IMR-90 (cell line): ENCODE data around the gene ARFGAP2. TPM values are rescaled to one million over a fixed set of nuclear protein-coding genes. Genes with fewer than 3 reads are reported as not detected.

Experiments used
- ATAC-seq: fragments of 200-7000 bp; cut with Tn5 transposase; 2 replicates; pipeline ENCODE4 v1.9.1; 2020; ENCODE audit warnings: low read depth, mild to moderate bottlenecking, moderate library complexity
- BruUV-seq: library from RNA; stranded (reverse); fragments of 400-500 nt; replicated peaks from 2 replicates; lab custom pipeline; 2021; lab: Mats Ljungman, UMichigan
- CTCF ChIA-PET: fragments of 300-600 bp; formaldehyde crosslinking; extraction: SDS; loops from one replicate; lab custom pipeline; 2021; ENCODE audit warnings: antibody characterized with exemption; lab: Yijun Ruan, JAX
- POLR2A ChIA-PET: fragments of 300-600 bp; sonication (Branson Sonifier 250); formaldehyde crosslinking; loops from one replicate; lab custom pipeline; 2022; ENCODE audit warnings: antibody characterized with exemption; ENCODE audit not compliant: unreplicated experiment; lab: Charles Lee
- DNase-seq: peaks from one replicate; pipeline ENCODE4 v3.0.0; 2013
- H2AFZ ChIP-seq: replicated peaks from 2 replicates; pipeline ENCODE3; 2013; ENCODE audit warnings: low read length, mild to moderate bottlenecking; ENCODE audit not compliant: poor library complexity
- H2AK5ac ChIP-seq: 2 replicates; pipeline ENCODE4 v1.6.1; 2013; ENCODE audit warnings: low read depth, low read length, inconsistent platforms
- H2AK9ac ChIP-seq: replicated peaks from 2 replicates; pipeline ENCODE3; 2013; ENCODE audit warnings: mild to moderate bottlenecking, low read depth, low read length, moderate library complexity; ENCODE audit not compliant: poor library complexity
- H2BK120ac ChIP-seq: 2 replicates; pipeline ENCODE4 v1.6.1; 2013; ENCODE audit warnings: low read depth, low read length, inconsistent platforms
- H2BK15ac ChIP-seq: 3 replicates; pipeline ENCODE4 v1.6.1; 2013; ENCODE audit warnings: low read depth, low read length, inconsistent platforms
- H2BK20ac ChIP-seq: 2 replicates; pipeline ENCODE4 v1.6.1; 2013; ENCODE audit warnings: low read depth, mild to moderate bottlenecking, inconsistent platforms, low read length, moderate library complexity
- H2BK5ac ChIP-seq: 2 replicates; pipeline ENCODE4 v1.6.1; 2013; ENCODE audit warnings: mild to moderate bottlenecking, low read depth, low read length, inconsistent platforms; ENCODE audit not compliant: poor library complexity, severe bottlenecking
- H3K14ac ChIP-seq: replicated peaks from 2 replicates; pipeline ENCODE4 v1.6.1; 2013; ENCODE audit warnings: low read depth, low read length, inconsistent platforms
- H3K18ac ChIP-seq: 2 replicates; pipeline ENCODE4 v1.6.1; 2013; ENCODE audit warnings: low read depth, low read length, control low read depth
- H3K23ac ChIP-seq: 2 replicates; pipeline ENCODE4 v1.6.1; 2013; ENCODE audit warnings: low read depth, low read length, inconsistent platforms
- H3K27ac ChIP-seq: 2 replicates; pipeline ENCODE4 v1.5.1; 2013; ENCODE audit warnings: mild to moderate bottlenecking, control low read depth, low read length; ENCODE audit not compliant: insufficient read depth
- H3K27me3 ChIP-seq: 2 replicates; pipeline ENCODE4 v1.6.1; 2013; ENCODE audit warnings: low read length; ENCODE audit not compliant: control insufficient read depth, insufficient read depth
- H3K36me3 ChIP-seq: 2 replicates; pipeline ENCODE4 v1.6.1; 2013; ENCODE audit warnings: low read length, mixed read lengths; ENCODE audit not compliant: control insufficient read depth, insufficient read depth
- H3K4ac ChIP-seq: 2 replicates; pipeline ENCODE4 v1.6.1; 2013; ENCODE audit warnings: low read depth, low read length, inconsistent platforms
- H3K4me1 ChIP-seq: 2 replicates; pipeline ENCODE4 v1.6.1; 2013; ENCODE audit warnings: low read length, mixed read lengths; ENCODE audit not compliant: control insufficient read depth, insufficient read depth
- H3K4me2 ChIP-seq: 2 replicates; pipeline ENCODE4 v1.6.1; 2013; ENCODE audit warnings: low read depth, mild to moderate bottlenecking, control low read depth, low read length, moderate library complexity
- H3K4me3 ChIP-seq: 2 replicates; pipeline ENCODE4 v1.5.1; 2013; ENCODE audit warnings: low read depth, mild to moderate bottlenecking, control low read depth, low read length, moderate library complexity; ENCODE audit not compliant: insufficient read depth
- H3K56ac ChIP-seq: 2 replicates; pipeline ENCODE4 v1.6.1; 2013; ENCODE audit warnings: low read length, inconsistent platforms; ENCODE audit not compliant: insufficient read depth; ENCODE audit errors: extremely low read depth
- H3K79me1 ChIP-seq, 2 experiments: 2 replicates each; pipeline ENCODE4 v1.6.1; 2013; ENCODE audit warnings: low read length in 2 of 2, inconsistent platforms in 1 of 2, low read depth in 1 of 2
- H3K9ac ChIP-seq: 2 replicates; pipeline ENCODE4 v1.6.1; 2013; ENCODE audit warnings: low read depth, low read length, control low read depth
- H3K9me1 ChIP-seq: 2 replicates; pipeline ENCODE4 v1.6.1; 2013; ENCODE audit warnings: low read length, inconsistent platforms; ENCODE audit not compliant: insufficient read depth
- H3K9me3 ChIP-seq: 2 replicates; pipeline ENCODE4 v1.6.1; 2013; ENCODE audit warnings: low read length; ENCODE audit not compliant: control insufficient read depth, insufficient read depth
- H4K20me1 ChIP-seq: 2 replicates; pipeline ENCODE4 v1.6.1; 2013; ENCODE audit warnings: low read length, inconsistent platforms; ENCODE audit not compliant: insufficient read depth
- H4K5ac ChIP-seq: 2 replicates; pipeline ENCODE4 v1.6.1; 2013; ENCODE audit warnings: mild to moderate bottlenecking, low read depth, low read length, control low read depth
- H4K8ac ChIP-seq, 2 experiments: 2 replicates each; pipeline ENCODE4 v1.6.1; 2013; ENCODE audit warnings: low read depth in 2 of 2, low read length in 2 of 2, control low read depth in 1 of 2, inconsistent platforms in 1 of 2
- H4K91ac ChIP-seq: 2 replicates; pipeline ENCODE4 v1.6.1; 2013; ENCODE audit warnings: low read depth, low read length, inconsistent platforms; ENCODE audit not compliant: insufficient read depth
- BHLHE40 ChIP-seq: fragments of 150-350 bp; IDR thresholded peaks from 2 replicates; pipeline ENCODE4 v1.6.1; 2016; ENCODE audit warnings: mild to moderate bottlenecking, low read depth, low read length
- CHD1 ChIP-seq: IDR thresholded peaks from 2 replicates; pipeline ENCODE4 v1.6.1; 2012; ENCODE audit warnings: low read depth, low read length, improper control_type of control experiment
- ELK1 ChIP-seq: fragments of 150-350 bp; IDR thresholded peaks from 2 replicates; pipeline ENCODE4 v1.6.1; 2016; ENCODE audit warnings: low read depth, mild to moderate bottlenecking, low read length, moderate library complexity, borderline replicate concordance
- MAFK ChIP-seq: IDR thresholded peaks from 2 replicates; pipeline ENCODE4 v1.6.1; 2012; ENCODE audit warnings: low read depth, low read length, improper control_type of control experiment
- MAZ ChIP-seq: IDR thresholded peaks from 2 replicates; pipeline ENCODE4 v1.6.1; 2012; ENCODE audit warnings: low read depth, mild to moderate bottlenecking, low read length, improper control_type of control experiment, moderate library complexity, borderline replicate concordance
- NFE2L2 ChIP-seq: fragments of 150-350 bp; IDR thresholded peaks from 2 replicates; pipeline ENCODE4 v1.6.1; 2016; ENCODE audit warnings: low read depth, mild to moderate bottlenecking, low read length
- POLR2A ChIP-seq: IDR thresholded peaks from 2 replicates; pipeline ENCODE4 v1.6.1; 2012; ENCODE audit warnings: mild to moderate bottlenecking, low read depth, low read length
- RCOR1 ChIP-seq: IDR thresholded peaks from 2 replicates; pipeline ENCODE4 v1.6.1; 2012; ENCODE audit warnings: mild to moderate bottlenecking, low read length, improper control_type of control experiment; ENCODE audit not compliant: insufficient replicate concordance
- SMC3 ChIP-seq: fragments of 150-350 bp; IDR thresholded peaks from 2 replicates; pipeline ENCODE4 v1.6.1; 2016; ENCODE audit warnings: low read depth, mild to moderate bottlenecking, antibody characterized with exemption, low read length, moderate library complexity
- WGBS, 2 experiments: methylation state at CpG; one replicate each; pipeline versions ENCODE4 v1.1.5 to v1.1.7; 2013; ENCODE audit warnings: missing lambda C conversion rate in 2 of 2; ENCODE audit not compliant: insufficient read length in 1 of 2; ENCODE audit errors: extremely low coverage in 2 of 2; 5-methylcytosine and 5-hydroxymethylcytosine counted together
- dilution Hi-C: fragments of 300-500 bp; cut with HindIII; formaldehyde crosslinking; loops from one replicate; pipeline ENCODE4 v1.14.3; 2018; ENCODE audit warnings: low sequenced_read_pairs; ENCODE audit not compliant: unreplicated experiment
- in situ Hi-C: fragments of 300-500 bp; cut with MboI; formaldehyde crosslinking; loops from 3 replicates; pipeline ENCODE4 v1.14.3; 2019; ENCODE audit warnings: low sequenced_read_pairs, inconsistent platforms, mixed read lengths
- intact Hi-C: fragments of 100-400 bp; cut with micrococcal nuclease; formaldehyde crosslinking; loops from 2 replicates; pipeline ENCODE4 v1.10.0; 2022
- polyA plus RNA-seq, 3 experiments: library from polyadenylated mRNA; depleted of rRNA; stranded (reverse); fragments of >200 nt; gene quantifications; 2 replicates each; pipeline ENCODE4 v1.2.3, GENCODE V29; 2012; ENCODE audit warnings: low replicate concordance in 1 of 3
- total RNA-seq: library from RNA; depleted of rRNA; stranded (reverse); fragments of >200 nt; gene quantifications from 2 replicates; pipeline ENCODE4 v1.2.3, GENCODE V29; 2012
- TF ChIP-seq, protein P1 (sequence below): conservative IDR thresholded peaks from 2 replicates; pipeline ENCODE4 v1.5.1; 2012; ENCODE audit warnings: mild to moderate bottlenecking, low read depth, low read length, improper control_type of control experiment

ARFGAP2 gene
- total and polyA plus RNA-seq, 2 of the 4 experiments (the other 2 are of a cell fraction), result 54.7 to 87.8 TPM

DNA sequence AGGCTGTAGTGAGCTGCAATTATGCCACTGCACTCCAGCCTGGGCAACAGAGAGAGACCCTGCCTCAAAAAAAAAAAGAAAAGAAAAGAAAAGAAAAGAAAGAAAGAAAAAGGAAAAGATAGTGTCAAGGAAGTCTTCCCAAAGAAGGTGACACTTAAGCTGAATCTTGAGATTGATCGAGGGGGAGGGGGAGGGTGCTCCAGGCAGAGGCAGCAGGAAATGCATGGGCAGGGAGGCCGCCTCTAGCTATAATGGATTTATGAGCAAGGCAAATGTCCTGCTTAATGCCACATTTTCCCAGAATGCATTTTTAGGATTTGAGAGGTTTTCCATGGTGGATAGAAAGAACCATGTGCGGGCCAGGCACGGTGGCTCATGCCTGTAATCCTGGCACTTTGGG, 24.3 kb upstream of the ARFGAP2 start:
- H2AFZ ChIP-seq, result no peak overlapping the region
- WGBS, 2 experiments, result no CpG with 5 or more reads among the region's 4 CpGs
- dilution Hi-C loops, result no loop called here
- ChIA-PET POLR2A (no interaction called here), CTCF (interaction anchor here (0.6 kb wide), 1 partner anchor 245 kb away, joined by 3 read pairs; no protein-coding TSS in a partner anchor)
- H3K9me1 ChIP-seq, result no peaks in the 10 kb centered on the region; the same call in 1 of the 2 replicates
- no peak overlapping the region for H4K8ac ChIP-seq
- no peak overlapping the region for H2BK120ac ChIP-seq
- no peak overlapping the region for H3K14ac ChIP-seq
- H4K5ac ChIP-seq, result no peak overlapping the region
- no peak overlapping the region for H3K9ac ChIP-seq
- no peak overlapping the region for H3K4ac ChIP-seq
- no peak overlapping the region for H3K23ac ChIP-seq
- intact Hi-C loops, result no loop called here
- no peaks in the 10 kb centered on the region for H3K9me3 ChIP-seq
- peaks cover 20% of the 10 kb centered on the region for H3K27me3 ChIP-seq
- no peak for TF ChIP-seq MAZ
- no peak for TF ChIP-seq CHD1
- no peak for TF ChIP-seq RCOR1
- TF ChIP-seq, protein P1, sequence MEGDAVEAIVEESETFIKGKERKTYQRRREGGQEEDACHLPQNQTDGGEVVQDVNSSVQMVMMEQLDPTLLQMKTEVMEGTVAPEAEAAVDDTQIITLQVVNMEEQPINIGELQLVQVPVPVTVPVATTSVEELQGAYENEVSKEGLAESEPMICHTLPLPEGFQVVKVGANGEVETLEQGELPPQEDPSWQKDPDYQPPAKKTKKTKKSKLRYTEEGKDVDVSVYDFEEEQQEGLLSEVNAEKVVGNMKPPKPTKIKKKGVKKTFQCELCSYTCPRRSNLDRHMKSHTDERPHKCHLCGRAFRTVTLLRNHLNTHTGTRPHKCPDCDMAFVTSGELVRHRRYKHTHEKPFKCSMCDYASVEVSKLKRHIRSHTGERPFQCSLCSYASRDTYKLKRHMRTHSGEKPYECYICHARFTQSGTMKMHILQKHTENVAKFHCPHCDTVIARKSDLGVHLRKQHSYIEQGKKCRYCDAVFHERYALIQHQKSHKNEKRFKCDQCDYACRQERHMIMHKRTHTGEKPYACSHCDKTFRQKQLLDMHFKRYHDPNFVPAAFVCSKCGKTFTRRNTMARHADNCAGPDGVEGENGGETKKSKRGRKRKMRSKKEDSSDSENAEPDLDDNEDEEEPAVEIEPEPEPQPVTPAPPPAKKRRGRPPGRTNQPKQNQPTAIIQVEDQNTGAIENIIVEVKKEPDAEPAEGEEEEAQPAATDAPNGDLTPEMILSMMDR, result no peak
- TF ChIP-seq POLR2A, result no peak
- no peak for TF ChIP-seq BHLHE40
- no peak for TF ChIP-seq MAFK
- TF ChIP-seq SMC3, result no peak
- no peak for TF ChIP-seq NFE2L2
- no peak for TF ChIP-seq ELK1
- in situ Hi-C loops, result no loop called here
- H3K56ac ChIP-seq, result no peak overlapping the region
- BruUV-seq, result no TSS peak
- H2BK15ac ChIP-seq, result no peak overlapping the region
- no peak overlapping the region for H3K4me2 ChIP-seq
- H3K4me3 ChIP-seq, result no peak overlapping the region
- DNase-seq (no peak), ATAC-seq (no peak)
- no peak overlapping the region for H2BK20ac ChIP-seq
- no peak overlapping the region for H2BK5ac ChIP-seq
- H4K91ac ChIP-seq, result no peak overlapping the region
- no peaks in the 10 kb centered on the region; the same call in 1 of the 2 replicates for H3K4me1 ChIP-seq
- no peaks in the 10 kb centered on the region for H3K36me3 ChIP-seq
- no peak overlapping the region for H3K27ac ChIP-seq
- no peak overlapping the region for H3K18ac ChIP-seq
- H2AK9ac ChIP-seq, result no peak overlapping the region
- no peaks in the 10 kb centered on the region for H4K20me1 ChIP-seq
- no peaks in the 10 kb centered on the region for H3K79me1 ChIP-seq
- H2AK5ac ChIP-seq, result no peak overlapping the region
